Neural progenitor cell (in vitro differentiated cells): ENCODE data around the gene TAF4. TPM values are rescaled to one million over a fixed set of nuclear protein-coding genes. Genes with fewer than 3 reads are reported as not detected.

Experiments
- DNase-seq: peaks from one replicate; pipeline ENCODE4 v3.0.0-alpha.2; 2016; ENCODE audit warnings: low spot score
- H2AFZ ChIP-seq: fragments of 200-600 bp; sonication (generic); replicated peaks from 2 replicates; pipeline ENCODE4 v1.6.1; 2016; ENCODE audit warnings: antibody characterized with exemption
- H3F3A ChIP-seq: fragments of 200-600 bp; sonication (generic); 2 replicates; pipeline ENCODE4 v1.6.1; 2016; ENCODE audit warnings: antibody characterized with exemption, low read depth
- H3K27ac ChIP-seq: fragments of 200-600 bp; sonication (generic); 2 replicates; pipeline ENCODE4 v1.5.1; 2016; ENCODE audit warnings: mild to moderate bottlenecking
- H3K27me3 ChIP-seq: fragments of 200-600 bp; sonication (generic); 2 replicates; pipeline ENCODE4 v1.6.1; 2016; ENCODE audit warnings: mild to moderate bottlenecking, moderate library complexity
- H3K36me3 ChIP-seq: fragments of 200-600 bp; sonication (generic); 2 replicates; pipeline ENCODE4 v1.5.1; 2016
- H3K4me1 ChIP-seq: fragments of 200-600 bp; sonication (generic); 2 replicates; pipeline ENCODE4 v1.6.1; 2016; ENCODE audit warnings: mixed run types
- H3K4me2 ChIP-seq: fragments of 200-600 bp; sonication (generic); 2 replicates; pipeline ENCODE4 v1.6.1; 2016
- H3K4me3 ChIP-seq: fragments of 200-600 bp; sonication (generic); 2 replicates; pipeline ENCODE4 v1.5.1; 2016
- H3K79me2 ChIP-seq: fragments of 200-600 bp; sonication (generic); 2 replicates; pipeline ENCODE4 v1.6.1; 2016; ENCODE audit warnings: low read depth
- H3K9ac ChIP-seq: fragments of 200-600 bp; sonication (generic); 2 replicates; pipeline ENCODE4 v1.6.1; 2016
- H3K9me3 ChIP-seq: fragments of 200-600 bp; sonication (generic); 2 replicates; pipeline ENCODE4 v1.5.1; 2016; ENCODE audit warnings: low read depth
- H4K20me1 ChIP-seq: fragments of 200-600 bp; sonication (generic); 2 replicates; pipeline ENCODE4 v1.6.1; 2016; ENCODE audit warnings: low read depth
- H3K27ac Mint-ChIP-seq: 3 replicates; pipeline ENCODE4 v1.8.0; 2021; ENCODE audit warnings: mixed read lengths
- H3K27me3 Mint-ChIP-seq: 2 replicates; pipeline ENCODE4 v1.8.0; 2022; ENCODE audit warnings: low read depth, mild to moderate bottlenecking, inconsistent platforms, moderate library complexity, mixed read lengths; ENCODE audit not compliant: insufficient read depth
- H3K36me3 Mint-ChIP-seq: 3 replicates; pipeline ENCODE4 v1.8.0; 2021; ENCODE audit warnings: mixed read lengths
- H3K4me1 Mint-ChIP-seq: 3 replicates; pipeline ENCODE4 v1.8.0; 2021; ENCODE audit warnings: mixed read lengths
- H3K4me3 Mint-ChIP-seq: 3 replicates; pipeline ENCODE4 v1.8.0; 2021; ENCODE audit warnings: mild to moderate bottlenecking, moderate library complexity, mixed read lengths
- H3K9me3 Mint-ChIP-seq: 3 replicates; pipeline ENCODE4 v1.8.0; 2020; ENCODE audit warnings: mixed read lengths
- EZH2 ChIP-seq: fragments of 200-600 bp; sonication (generic); IDR thresholded peaks from 2 replicates; pipeline ENCODE4 v1.6.1; 2017; ENCODE audit warnings: antibody characterized with exemption, mild to moderate bottlenecking, moderate library complexity
- EZH2phosphoT487 ChIP-seq: fragments of 200-600 bp; sonication (generic); IDR thresholded peaks from 2 replicates; pipeline ENCODE4 v1.6.1; 2017; ENCODE audit warnings: antibody characterized with exemption
- total RNA-seq: library from RNA; depleted of rRNA; stranded (reverse); fragments of >200 nt; gene quantifications from 2 replicates; pipeline ENCODE4 v1.2.3, GENCODE V29; 2015; ENCODE audit warnings: low replicate concordance
- TF ChIP-seq, protein P1 (sequence below): fragments of 200-600 bp; sonication (generic); IDR thresholded peaks from 2 replicates; pipeline ENCODE4 v1.5.1; 2017; ENCODE audit warnings: antibody characterized with exemption, mild to moderate bottlenecking

TAF4 gene
- total RNA-seq, 1 donor from 2014 or later = 9.9 TPM

DNA sequence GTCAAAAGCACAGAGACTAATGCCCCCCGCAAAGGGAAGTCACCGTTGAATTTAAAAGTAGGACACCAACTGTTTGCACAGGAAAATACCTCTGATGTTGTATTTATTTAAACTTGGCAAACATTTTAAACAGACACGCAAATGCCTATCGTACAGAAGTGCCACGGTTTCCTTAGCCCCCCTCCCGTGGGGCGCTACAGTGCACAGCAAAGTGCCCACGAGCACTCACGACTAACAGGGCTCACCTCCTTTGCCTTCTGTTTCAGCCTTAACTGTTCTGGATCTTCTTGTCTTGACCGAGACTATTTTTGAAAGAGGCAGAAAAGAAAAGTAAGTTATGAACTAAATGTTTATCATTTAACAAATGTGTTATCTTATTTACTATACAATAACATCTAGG is 67.8 kb downstream of the TAF4 start:
- peaks cover 12% of the 10 kb centered on the region for H3K36me3 ChIP-seq
- H3K27me3 ChIP-seq = no peaks in the 10 kb centered on the region
- no peak overlapping the region for H3K9ac ChIP-seq
- H3K27ac ChIP-seq = no peak overlapping the region
- no peaks in the 10 kb centered on the region for H3K4me1 ChIP-seq
- H4K20me1 ChIP-seq = no peaks in the 10 kb centered on the region
- no peaks in the 10 kb centered on the region for H3K79me2 ChIP-seq
- Mint-ChIP-seq H3K4me1 (no peaks in the 10 kb centered on the region), H3K27me3 (peaks cover 2% of the 10 kb centered on the region), H3K4me3 (no peak overlapping the region), H3K9me3 (no peaks in the 10 kb centered on the region), H3K36me3 (peaks cover 69% of the 10 kb centered on the region), H3K27ac (no peak overlapping the region)
- TF ChIP-seq EZH2 = no peak
- TF ChIP-seq EZH2phosphoT487 = no peak
- TF ChIP-seq, protein P1, sequence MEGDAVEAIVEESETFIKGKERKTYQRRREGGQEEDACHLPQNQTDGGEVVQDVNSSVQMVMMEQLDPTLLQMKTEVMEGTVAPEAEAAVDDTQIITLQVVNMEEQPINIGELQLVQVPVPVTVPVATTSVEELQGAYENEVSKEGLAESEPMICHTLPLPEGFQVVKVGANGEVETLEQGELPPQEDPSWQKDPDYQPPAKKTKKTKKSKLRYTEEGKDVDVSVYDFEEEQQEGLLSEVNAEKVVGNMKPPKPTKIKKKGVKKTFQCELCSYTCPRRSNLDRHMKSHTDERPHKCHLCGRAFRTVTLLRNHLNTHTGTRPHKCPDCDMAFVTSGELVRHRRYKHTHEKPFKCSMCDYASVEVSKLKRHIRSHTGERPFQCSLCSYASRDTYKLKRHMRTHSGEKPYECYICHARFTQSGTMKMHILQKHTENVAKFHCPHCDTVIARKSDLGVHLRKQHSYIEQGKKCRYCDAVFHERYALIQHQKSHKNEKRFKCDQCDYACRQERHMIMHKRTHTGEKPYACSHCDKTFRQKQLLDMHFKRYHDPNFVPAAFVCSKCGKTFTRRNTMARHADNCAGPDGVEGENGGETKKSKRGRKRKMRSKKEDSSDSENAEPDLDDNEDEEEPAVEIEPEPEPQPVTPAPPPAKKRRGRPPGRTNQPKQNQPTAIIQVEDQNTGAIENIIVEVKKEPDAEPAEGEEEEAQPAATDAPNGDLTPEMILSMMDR = no peak
- no peak overlapping the region for H2AFZ ChIP-seq
- H3K9me3 ChIP-seq = no peaks in the 10 kb centered on the region
- no peak for DNase-seq
- H3K4me3 ChIP-seq = no peak overlapping the region
- no peaks in the 10 kb centered on the region for H3F3A ChIP-seq
- no peak overlapping the region for H3K4me2 ChIP-seq

DNA sequence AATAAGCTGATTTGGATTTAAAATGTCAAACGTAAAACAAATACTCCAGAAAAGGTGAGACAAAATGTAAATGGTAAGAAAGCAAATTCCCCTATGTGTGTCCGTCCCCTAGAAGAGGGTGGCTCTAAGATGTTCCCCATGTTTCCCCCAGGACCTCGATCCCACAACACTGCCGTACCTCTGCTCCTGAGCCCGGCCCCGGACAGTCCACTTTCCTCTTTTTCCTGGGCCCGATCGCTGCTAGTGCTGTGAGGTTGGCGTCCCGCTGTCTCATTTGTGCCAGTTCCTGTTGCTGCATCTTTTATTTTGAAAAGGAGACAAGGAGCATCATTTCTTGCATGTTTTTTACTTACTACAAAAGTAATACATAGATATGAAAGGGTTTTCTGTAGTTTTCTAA is 68.3 kb downstream of the TAF4 start:
- DNase-seq = no peak
- no peak overlapping the region for H3K27ac ChIP-seq
- no peak overlapping the region for H3K4me3 ChIP-seq
- no peaks in the 10 kb centered on the region for H4K20me1 ChIP-seq
- H3K4me1 ChIP-seq = no peaks in the 10 kb centered on the region
- TF ChIP-seq, protein P1 = no peak
- TF ChIP-seq EZH2 = no peak
- no peak overlapping the region for H3K4me2 ChIP-seq
- Mint-ChIP-seq H3K27me3 (peaks cover 2% of the 10 kb centered on the region), H3K9me3 (peaks cover 5% of the 10 kb centered on the region), H3K27ac (no peak overlapping the region), H3K36me3 (peaks cover 70% of the 10 kb centered on the region), H3K4me1 (no peaks in the 10 kb centered on the region), H3K4me3 (no peak overlapping the region)
- H3K9ac ChIP-seq = no peak overlapping the region
- no peaks in the 10 kb centered on the region for H3K9me3 ChIP-seq
- no peaks in the 10 kb centered on the region for H3F3A ChIP-seq
- no peaks in the 10 kb centered on the region for H3K79me2 ChIP-seq
- no peaks in the 10 kb centered on the region for H3K27me3 ChIP-seq
- no peak overlapping the region for H2AFZ ChIP-seq
- H3K36me3 ChIP-seq = peaks cover 16% of the 10 kb centered on the region

DNA sequence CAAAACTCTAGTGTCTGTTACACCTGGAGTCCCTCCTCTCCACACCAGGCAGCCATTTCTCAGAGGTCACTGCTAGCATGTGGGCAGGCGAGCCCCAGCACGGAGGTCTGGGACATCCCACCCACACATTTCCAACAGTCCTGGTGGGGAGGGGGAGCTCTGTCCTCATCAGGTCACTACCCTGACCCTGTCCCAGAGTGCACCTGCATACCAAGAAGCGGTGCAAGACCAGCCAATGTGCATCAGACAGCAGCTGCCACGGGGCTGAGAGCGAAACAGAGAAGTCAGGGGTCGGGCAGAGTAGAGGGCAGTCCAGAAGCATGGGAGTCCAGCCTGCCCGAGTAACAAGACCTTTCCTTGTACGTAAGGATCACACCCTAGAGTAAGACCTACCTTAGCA is 71.1 kb downstream of the TAF4 start:
- Histone ChIP-seq H3K4me2 (no peak overlapping the region), H3K4me3 (no peak overlapping the region), H3K27me3 (no peaks in the 10 kb centered on the region), H3K36me3 (peaks cover 22% of the 10 kb centered on the region), H3K4me1 (no peaks in the 10 kb centered on the region), H3K9me3 (no peaks in the 10 kb centered on the region), H4K20me1 (no peaks in the 10 kb centered on the region), H3K9ac (no peak overlapping the region), H3F3A (no peaks in the 10 kb centered on the region), H3K79me2 (no peaks in the 10 kb centered on the region), H2AFZ (no peak overlapping the region), H3K27ac (no peak overlapping the region)
- no peak overlapping the region for H3K4me3 Mint-ChIP-seq
- TF ChIP-seq EZH2 (no peak), EZH2phosphoT487 (no peak)
- TF ChIP-seq, protein P1 = no peak
- peaks cover 20% of the 10 kb centered on the region for H3K9me3 Mint-ChIP-seq
- peaks cover 82% of the 10 kb centered on the region for H3K36me3 Mint-ChIP-seq
- no peak overlapping the region for H3K27ac Mint-ChIP-seq
- H3K4me1 Mint-ChIP-seq = no peaks in the 10 kb centered on the region
- H3K27me3 Mint-ChIP-seq = no peaks in the 10 kb centered on the region
- DNase-seq = no peak

DNA sequence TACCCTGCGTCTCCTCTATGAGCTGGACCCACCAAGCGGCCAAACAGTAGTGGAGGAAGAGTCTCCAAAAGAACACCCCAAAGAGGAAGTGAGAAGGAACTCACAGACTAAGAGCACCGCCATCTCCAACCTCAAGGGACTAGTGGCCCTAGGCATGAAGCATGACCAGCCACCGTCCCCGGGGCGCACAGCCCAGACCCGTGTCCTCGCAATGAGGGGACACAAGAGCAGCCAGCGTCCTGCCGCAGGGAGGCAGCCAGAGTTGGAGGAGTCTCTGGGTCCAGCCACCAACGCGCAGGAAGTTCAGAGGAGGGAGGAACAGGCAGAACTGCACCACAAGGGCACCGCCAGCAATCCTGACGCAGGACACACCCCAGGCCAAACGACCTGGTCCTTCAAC is 72.6 kb downstream of the TAF4 start:
- Histone ChIP-seq H3K27me3 (no peaks in the 10 kb centered on the region), H3K79me2 (no peaks in the 10 kb centered on the region), H3K27ac (no peak overlapping the region), H3K4me3 (no peak overlapping the region), H3K4me1 (no peaks in the 10 kb centered on the region), H3K36me3 (peaks cover 22% of the 10 kb centered on the region), H2AFZ (no peak overlapping the region), H4K20me1 (no peaks in the 10 kb centered on the region), H3K9me3 (no peaks in the 10 kb centered on the region), H3K4me2 (no peak overlapping the region), H3F3A (no peaks in the 10 kb centered on the region), H3K9ac (no peak overlapping the region)
- Mint-ChIP-seq H3K9me3 (peaks cover 20% of the 10 kb centered on the region), H3K4me3 (no peak overlapping the region), H3K27ac (no peak overlapping the region), H3K36me3 (peaks cover 79% of the 10 kb centered on the region), H3K27me3 (no peaks in the 10 kb centered on the region), H3K4me1 (no peaks in the 10 kb centered on the region)
- TF ChIP-seq EZH2phosphoT487 (no peak), EZH2 (no peak)
- TF ChIP-seq, protein P1 = no peak
- no peak for DNase-seq
